ENCODE measurements around the gene FAM240A.

Gene FAM240A

DNA sequence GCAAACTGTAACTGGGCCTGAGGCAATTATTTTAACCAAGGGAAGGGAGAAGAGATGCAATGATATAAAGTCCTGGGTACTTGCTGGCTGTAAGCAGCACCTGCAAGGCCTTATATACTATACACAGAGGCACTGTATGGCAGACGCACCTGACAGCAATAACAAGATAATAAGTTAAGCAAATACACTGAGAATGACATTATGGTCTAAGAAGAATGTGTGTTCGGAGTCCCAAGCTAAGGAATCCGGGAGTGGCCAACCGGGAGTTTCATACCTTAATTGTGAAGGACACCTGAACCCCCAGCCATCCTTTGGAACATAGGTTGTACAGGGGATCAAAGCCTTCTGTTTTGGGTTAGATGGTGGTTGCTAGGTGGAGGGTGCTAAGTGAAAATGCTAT lies 13.7 kb downstream of the FAM240A start:
- DNase-seq (ENCODE audit: low read depth), result no peak
- no peak overlapping the region for H3K4me3 ChIP-seq (ENCODE audit: control insufficient read depth, low read depth, low read length)
- TF ChIP-seq, protein P1, sequence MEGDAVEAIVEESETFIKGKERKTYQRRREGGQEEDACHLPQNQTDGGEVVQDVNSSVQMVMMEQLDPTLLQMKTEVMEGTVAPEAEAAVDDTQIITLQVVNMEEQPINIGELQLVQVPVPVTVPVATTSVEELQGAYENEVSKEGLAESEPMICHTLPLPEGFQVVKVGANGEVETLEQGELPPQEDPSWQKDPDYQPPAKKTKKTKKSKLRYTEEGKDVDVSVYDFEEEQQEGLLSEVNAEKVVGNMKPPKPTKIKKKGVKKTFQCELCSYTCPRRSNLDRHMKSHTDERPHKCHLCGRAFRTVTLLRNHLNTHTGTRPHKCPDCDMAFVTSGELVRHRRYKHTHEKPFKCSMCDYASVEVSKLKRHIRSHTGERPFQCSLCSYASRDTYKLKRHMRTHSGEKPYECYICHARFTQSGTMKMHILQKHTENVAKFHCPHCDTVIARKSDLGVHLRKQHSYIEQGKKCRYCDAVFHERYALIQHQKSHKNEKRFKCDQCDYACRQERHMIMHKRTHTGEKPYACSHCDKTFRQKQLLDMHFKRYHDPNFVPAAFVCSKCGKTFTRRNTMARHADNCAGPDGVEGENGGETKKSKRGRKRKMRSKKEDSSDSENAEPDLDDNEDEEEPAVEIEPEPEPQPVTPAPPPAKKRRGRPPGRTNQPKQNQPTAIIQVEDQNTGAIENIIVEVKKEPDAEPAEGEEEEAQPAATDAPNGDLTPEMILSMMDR (IDR thresholded peaks at IDR 0.05; ENCODE audit: control insufficient read depth, insufficient read depth, low read depth, low read length, missing control alignments), result no peak

DNA sequence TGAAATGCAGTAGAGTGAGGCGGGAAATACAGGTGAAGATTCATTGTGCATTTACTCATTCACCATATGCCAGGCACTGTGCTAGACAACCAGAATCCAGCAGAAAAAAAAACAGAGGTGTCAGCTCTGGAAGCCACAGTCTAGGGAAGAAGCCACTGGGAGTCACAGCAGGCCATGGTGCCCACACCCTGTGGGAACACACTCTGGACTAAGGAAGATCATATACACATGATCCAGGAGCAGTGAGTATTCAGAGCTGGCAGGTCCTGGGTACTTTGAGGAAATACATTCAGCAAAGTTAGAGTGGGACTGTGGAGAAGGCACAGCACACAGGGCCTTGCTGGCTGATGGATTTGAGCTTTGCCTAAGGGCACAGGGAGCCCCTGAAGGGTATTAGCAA lies 14.8 kb downstream of the FAM240A start:
- TF ChIP-seq, protein P1 (IDR thresholded peaks at IDR 0.05; ENCODE audit: control insufficient read depth, insufficient read depth, low read depth, low read length, missing control alignments), result no peak
- DNase-seq (ENCODE audit: low read depth), result no peak
- H3K4me3 ChIP-seq (ENCODE audit: control insufficient read depth, low read depth, low read length), result no peak overlapping the region

GRCh38 chr3:46628901-46629369 lies 16.6 kb downstream of the FAM240A start:
- H3K4me3 ChIP-seq (ENCODE audit: control insufficient read depth, low read depth, low read length), result no peak overlapping the region
- TF ChIP-seq, protein P1 (IDR thresholded peaks at IDR 0.05; ENCODE audit: control insufficient read depth, insufficient read depth, low read depth, low read length, missing control alignments), result no peak
- DNase-seq (ENCODE audit: low read depth), result no peak

- DNase-seq (ENCODE audit: low read depth), result no peak
- peak overlapping the region; percentile 29 for H3K4me3 ChIP-seq (ENCODE audit: control insufficient read depth, low read depth, low read length)
Measured at GRCh38 chr3:46629551-46630517, 17.5 kb downstream of the FAM240A start.

GRCh38 chr3:46632792-46633191 lies 20.5 kb downstream of the FAM240A start:
- TF ChIP-seq, protein P1 (IDR thresholded peaks at IDR 0.05; ENCODE audit: control insufficient read depth, insufficient read depth, low read depth, low read length, missing control alignments), result no peak
- H3K4me3 ChIP-seq (ENCODE audit: control insufficient read depth, low read depth, low read length), result no peak overlapping the region
- no peak for DNase-seq (ENCODE audit: low read depth)

More at GRCh38 chr3:46629551-46630517, 17.5 kb downstream of the FAM240A start:
- TF ChIP-seq, protein P1 (IDR thresholded peaks at IDR 0.05; ENCODE audit: control insufficient read depth, insufficient read depth, low read depth, low read length, missing control alignments), result peak; percentile 98

DNA sequence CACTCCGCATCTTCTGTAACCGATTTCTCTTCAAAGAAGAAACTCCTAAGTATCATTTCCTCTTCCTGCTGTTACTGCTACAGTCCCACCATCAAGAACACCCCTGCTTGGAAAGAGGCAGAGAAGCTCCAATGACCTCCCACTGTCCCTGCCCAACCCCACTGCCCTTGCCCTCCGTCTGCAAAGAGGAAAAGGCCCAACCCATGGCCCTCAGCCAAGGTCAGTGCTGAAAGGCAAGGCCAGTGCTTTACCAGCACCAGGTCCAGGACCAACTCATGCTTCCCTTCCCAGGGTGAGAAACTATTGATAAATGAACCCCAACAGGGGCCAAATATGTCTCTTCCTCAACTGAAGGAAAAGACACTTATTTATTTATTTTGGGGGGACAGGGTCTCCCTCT lies 22.5 kb downstream of the FAM240A start:
- DNase-seq (ENCODE audit: low read depth), result no peak
- TF ChIP-seq, protein P1 (IDR thresholded peaks at IDR 0.05; ENCODE audit: control insufficient read depth, insufficient read depth, low read depth, low read length, missing control alignments), result no peak
- H3K4me3 ChIP-seq (ENCODE audit: control insufficient read depth, low read depth, low read length), result no peak overlapping the region
